MM.1S (cell line): ENCODE measurements around the gene CHI3L1.

Experiments used
- DNase-seq: peaks from one replicate; pipeline ENCODE4 v3.0.0-alpha.2; 2015
- H2AFZ ChIP-seq: fragments of 300-600 bp; sonication (generic); 2 replicates; pipeline ENCODE4 v1.6.0; 2016; ENCODE audit warnings: antibody characterized with exemption, low read length
- H3F3A ChIP-seq: fragments of 300-600 bp; sonication (generic); 2 replicates; pipeline ENCODE4 v1.6.1; 2016; ENCODE audit warnings: mild to moderate bottlenecking, antibody characterized with exemption, low read length, moderate library complexity, mixed read lengths; ENCODE audit not compliant: insufficient read depth
- H3K27ac ChIP-seq: fragments of 300-600 bp; sonication (generic); 2 replicates; pipeline ENCODE4 v1.5.1; 2016; ENCODE audit warnings: mild to moderate bottlenecking, low read length
- H3K27me3 ChIP-seq: fragments of 300-600 bp; sonication (generic); replicated peaks from 2 replicates; pipeline ENCODE4 v1.6.0; 2016; ENCODE audit warnings: low read length; ENCODE audit not compliant: insufficient read depth
- H3K36me3 ChIP-seq: fragments of 300-600 bp; sonication (generic); replicated peaks from 2 replicates; pipeline ENCODE4 v1.6.1; 2016; ENCODE audit warnings: mild to moderate bottlenecking, low read length, mixed read lengths; ENCODE audit not compliant: insufficient read depth
- H3K4me1 ChIP-seq: fragments of 300-600 bp; sonication (generic); 2 replicates; pipeline ENCODE4 v1.6.1; 2016; ENCODE audit warnings: low read length, mixed read lengths
- H3K4me2 ChIP-seq: fragments of 300-600 bp; sonication (generic); 2 replicates; pipeline ENCODE4 v1.6.0; 2016; ENCODE audit warnings: low read depth, low read length
- H3K4me3 ChIP-seq: fragments of 300-600 bp; sonication (generic); 2 replicates; pipeline ENCODE4 v1.5.1; 2016; ENCODE audit warnings: low read length, mixed read lengths
- H3K79me2 ChIP-seq: fragments of 300-600 bp; sonication (generic); 2 replicates; pipeline ENCODE4 v1.6.1; 2016; ENCODE audit warnings: mixed run types, low read length, mixed read lengths
- H3K9ac ChIP-seq: fragments of 300-600 bp; sonication (generic); 2 replicates; pipeline ENCODE4 v1.6.1; 2016; ENCODE audit warnings: low read length, mixed read lengths
- H3K9me2 ChIP-seq: fragments of 300-600 bp; sonication (generic); replicated peaks from 2 replicates; pipeline ENCODE4 v1.6.1; 2016; ENCODE audit warnings: mild to moderate bottlenecking, low read length, mixed read lengths; ENCODE audit not compliant: insufficient read depth
- H3K9me3 ChIP-seq: fragments of 300-600 bp; sonication (generic); replicated peaks from 2 replicates; pipeline ENCODE4 v1.6.1; 2016; ENCODE audit warnings: mild to moderate bottlenecking, low read length, mixed read lengths; ENCODE audit not compliant: insufficient read depth
- H4K20me1 ChIP-seq: fragments of 300-600 bp; sonication (generic); 2 replicates; pipeline ENCODE4 v1.6.1; 2016; ENCODE audit warnings: mild to moderate bottlenecking, low read length, moderate library complexity, mixed read lengths; ENCODE audit not compliant: insufficient read depth
- EZH2 ChIP-seq: fragments of 300-600 bp; sonication (generic); optimal IDR thresholded peaks from 2 replicates; pipeline ENCODE3; 2017; ENCODE audit warnings: low read depth, mild to moderate bottlenecking, antibody characterized with exemption, low read length, mixed read lengths
- EZH2phosphoT487 ChIP-seq: fragments of 300-600 bp; sonication (generic); IDR thresholded peaks from 2 replicates; pipeline ENCODE4 v1.6.1; 2018; ENCODE audit warnings: antibody characterized with exemption, low read length
- TF ChIP-seq, protein P1 (sequence below): fragments of 300-600 bp; sonication (generic); IDR thresholded peaks from 2 replicates; pipeline ENCODE4 v1.5.1; 2016; ENCODE audit warnings: antibody characterized with exemption, low read length, mixed read lengths

CHI3L1 gene

GRCh38 chr1:203184467-203184866, 2.0 kb downstream of the CHI3L1 start:
- Histone ChIP-seq H3K4me1 (peaks cover 4% of the 10 kb centered on the region; the same call in 1 of the 2 replicates), H3K4me2 (no peak overlapping the region), H3K36me3 (no peaks in the 10 kb centered on the region), H3K79me2 (no peaks in the 10 kb centered on the region), H3K27ac (no peak overlapping the region), H3K9ac (no peak overlapping the region), H2AFZ (no peak overlapping the region), H4K20me1 (no peaks in the 10 kb centered on the region), H3K27me3 (no peaks in the 10 kb centered on the region), H3K9me2 (no peaks in the 10 kb centered on the region), H3K4me3 (no peak overlapping the region), H3F3A (no peaks in the 10 kb centered on the region), H3K9me3 (no peaks in the 10 kb centered on the region)
- no peak for DNase-seq
- no peak for TF ChIP-seq EZH2phosphoT487

GRCh38 chr1:203183828-203184227, 2.7 kb downstream of the CHI3L1 start:
- no peaks in the 10 kb centered on the region for H3K27me3 ChIP-seq
- no peak for DNase-seq
- no peaks in the 10 kb centered on the region for H3F3A ChIP-seq
- no peaks in the 10 kb centered on the region for H3K79me2 ChIP-seq
- no peaks in the 10 kb centered on the region for H3K9me3 ChIP-seq
- no peak overlapping the region for H3K4me3 ChIP-seq
- H3K4me1 ChIP-seq = peaks cover 4% of the 10 kb centered on the region; the same call in 1 of the 2 replicates
- H3K36me3 ChIP-seq = no peaks in the 10 kb centered on the region
- TF ChIP-seq EZH2phosphoT487 (no peak), EZH2 (no peak)
- TF ChIP-seq, protein P1, sequence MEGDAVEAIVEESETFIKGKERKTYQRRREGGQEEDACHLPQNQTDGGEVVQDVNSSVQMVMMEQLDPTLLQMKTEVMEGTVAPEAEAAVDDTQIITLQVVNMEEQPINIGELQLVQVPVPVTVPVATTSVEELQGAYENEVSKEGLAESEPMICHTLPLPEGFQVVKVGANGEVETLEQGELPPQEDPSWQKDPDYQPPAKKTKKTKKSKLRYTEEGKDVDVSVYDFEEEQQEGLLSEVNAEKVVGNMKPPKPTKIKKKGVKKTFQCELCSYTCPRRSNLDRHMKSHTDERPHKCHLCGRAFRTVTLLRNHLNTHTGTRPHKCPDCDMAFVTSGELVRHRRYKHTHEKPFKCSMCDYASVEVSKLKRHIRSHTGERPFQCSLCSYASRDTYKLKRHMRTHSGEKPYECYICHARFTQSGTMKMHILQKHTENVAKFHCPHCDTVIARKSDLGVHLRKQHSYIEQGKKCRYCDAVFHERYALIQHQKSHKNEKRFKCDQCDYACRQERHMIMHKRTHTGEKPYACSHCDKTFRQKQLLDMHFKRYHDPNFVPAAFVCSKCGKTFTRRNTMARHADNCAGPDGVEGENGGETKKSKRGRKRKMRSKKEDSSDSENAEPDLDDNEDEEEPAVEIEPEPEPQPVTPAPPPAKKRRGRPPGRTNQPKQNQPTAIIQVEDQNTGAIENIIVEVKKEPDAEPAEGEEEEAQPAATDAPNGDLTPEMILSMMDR = no peak
- H4K20me1 ChIP-seq = no peaks in the 10 kb centered on the region
- no peak overlapping the region for H2AFZ ChIP-seq
- H3K27ac ChIP-seq = no peak overlapping the region
- H3K4me2 ChIP-seq = no peak overlapping the region
- no peaks in the 10 kb centered on the region for H3K9me2 ChIP-seq
- no peak overlapping the region for H3K9ac ChIP-seq

- no peaks in the 10 kb centered on the region for H3K79me2 ChIP-seq
- DNase-seq = no peak
- H3K9ac ChIP-seq = no peak overlapping the region
- H3K36me3 ChIP-seq = no peaks in the 10 kb centered on the region
- no peaks in the 10 kb centered on the region for H3K27me3 ChIP-seq
- no peak overlapping the region for H2AFZ ChIP-seq
- TF ChIP-seq EZH2phosphoT487 = no peak
- TF ChIP-seq, protein P1 = no peak
- no peak for TF ChIP-seq EZH2
- H3K4me1 ChIP-seq = peaks cover 4% of the 10 kb centered on the region; the same call in 1 of the 2 replicates
- H3K9me3 ChIP-seq = no peaks in the 10 kb centered on the region
- H3K9me2 ChIP-seq = no peaks in the 10 kb centered on the region
- no peak overlapping the region for H3K4me3 ChIP-seq
- no peaks in the 10 kb centered on the region for H3F3A ChIP-seq
- H4K20me1 ChIP-seq = no peaks in the 10 kb centered on the region
- H3K27ac ChIP-seq = no peak overlapping the region
- H3K4me2 ChIP-seq = no peak overlapping the region
These were observed 4.0 kb downstream of the CHI3L1 start for GRCh38 chr1:203182387-203182953.

DNA sequence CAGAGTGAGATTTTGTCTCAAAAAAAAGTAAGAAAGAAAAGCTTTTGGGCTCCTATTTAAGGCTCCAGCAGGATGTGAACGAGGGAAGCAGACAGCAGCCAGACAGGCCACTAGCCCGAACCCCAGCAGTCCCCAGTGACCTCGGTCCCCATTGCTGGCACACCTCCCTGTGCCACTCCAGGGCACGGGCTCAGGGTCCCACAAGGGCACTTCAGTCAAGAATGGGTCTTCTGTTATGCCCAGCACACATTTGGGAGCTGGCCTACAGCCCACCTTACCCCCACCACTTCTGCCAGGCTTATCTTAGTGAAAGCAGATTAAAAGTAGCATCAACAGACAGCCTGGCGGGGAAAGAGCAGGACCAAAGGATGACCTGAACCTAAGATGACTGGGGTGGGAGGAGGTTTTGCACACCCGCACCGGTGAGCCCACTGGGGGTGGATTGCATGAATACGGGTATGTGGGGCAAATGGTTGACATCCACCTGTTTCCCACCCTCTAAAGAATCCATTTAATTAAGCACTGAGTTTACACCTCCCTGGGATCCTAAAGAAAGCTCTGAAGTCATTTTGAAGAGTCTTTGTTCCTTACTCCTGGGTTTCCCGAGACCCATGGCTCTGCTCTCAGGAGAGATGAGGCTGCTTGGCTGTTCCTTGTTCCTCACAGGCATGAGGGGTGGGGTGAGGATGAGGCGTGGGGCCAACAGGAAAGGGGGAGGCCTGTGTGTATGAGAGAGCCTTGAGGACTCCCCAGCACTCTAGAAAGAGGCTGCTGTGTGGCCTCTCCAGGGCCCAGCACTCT, 4.7 kb downstream of the CHI3L1 start:
- Histone ChIP-seq H3F3A (no peaks in the 10 kb centered on the region), H3K9me3 (no peaks in the 10 kb centered on the region), H3K4me1 (peaks cover 4% of the 10 kb centered on the region; the same call in 1 of the 2 replicates), H2AFZ (no peak overlapping the region), H4K20me1 (no peaks in the 10 kb centered on the region), H3K4me3 (no peak overlapping the region), H3K79me2 (no peaks in the 10 kb centered on the region), H3K27me3 (no peaks in the 10 kb centered on the region), H3K36me3 (no peaks in the 10 kb centered on the region), H3K27ac (no peak overlapping the region), H3K9ac (no peak overlapping the region), H3K9me2 (no peaks in the 10 kb centered on the region), H3K4me2 (no peak overlapping the region)
- TF ChIP-seq EZH2phosphoT487 (no peak), EZH2 (no peak)
- TF ChIP-seq, protein P1 = no peak
- DNase-seq = no peak
